ENCODE results near the gene GRIN2A.

- TF ChIP-seq EZH2 (IDR thresholded peaks at IDR 0.05) (no peak), POLR2AphosphoS5 (IDR thresholded peaks at IDR 0.05; ENCODE audit: borderline replicate concordance, low read depth, low read length) (no peak)
Measured at GRCh38 chr16:10077861-10078260, 104.4 kb downstream of the GRIN2A start.

Data from SK-N-MC (cell line).